Neural cell (in vitro differentiated cells): ENCODE measurements around the gene ITGA4. TPM values are rescaled to one million over a fixed set of nuclear protein-coding genes. Genes with fewer than 3 reads are reported as not detected.

ENCODE experiments used
- H2AFZ ChIP-seq: fragments of 200-600, 300-800 bp; sonication (generic), shearing (Covaris generic); 2 replicates; pipeline ENCODE4 v1.6.0; 2014; ENCODE audit warnings: low read depth, mild to moderate bottlenecking, antibody characterized with exemption, low read length, moderate library complexity
- H3F3A ChIP-seq: fragments of 200-600 bp; shearing (Covaris generic); 2 replicates; pipeline ENCODE4 v1.6.1; 2016; ENCODE audit warnings: mild to moderate bottlenecking, moderate library complexity, mixed read lengths, antibody characterized with exemption, low read length; ENCODE audit not compliant: insufficient read depth, poor library complexity, severe bottlenecking
- H3K27ac ChIP-seq: fragments of 200-600, 300-800 bp; sonication (generic), shearing (Covaris generic); 2 replicates; pipeline ENCODE4 v1.5.1; 2014; ENCODE audit warnings: mild to moderate bottlenecking, low read length, moderate library complexity
- H3K27me3 ChIP-seq: fragments of 300-800, 200-600 bp; sonication (generic), shearing (Covaris generic); 2 replicates; pipeline ENCODE4 v1.6.0; 2014; ENCODE audit warnings: mild to moderate bottlenecking, low read depth, low read length, moderate library complexity; ENCODE audit not compliant: insufficient read depth
- H3K36me3 ChIP-seq: fragments of 300-800, 200-600 bp; sonication (generic), shearing (Covaris generic); 2 replicates; pipeline ENCODE4 v1.5.1; 2014; ENCODE audit warnings: mild to moderate bottlenecking, antibody characterized with exemption, low read length, moderate library complexity; ENCODE audit not compliant: insufficient read depth
- H3K4me2 ChIP-seq: fragments of 300-800, 200-600 bp; sonication (generic), shearing (Covaris generic); 2 replicates; pipeline ENCODE4 v1.6.0; 2014; ENCODE audit warnings: mild to moderate bottlenecking, low read length
- H3K4me3 ChIP-seq: fragments of 300-800, 200-600 bp; sonication (generic), shearing (Covaris generic); 2 replicates; pipeline ENCODE4 v1.5.1; 2014; ENCODE audit warnings: mild to moderate bottlenecking, low read length, moderate library complexity
- H3K79me2 ChIP-seq: fragments of 200-600 bp; shearing (Covaris generic); replicated peaks from 2 replicates; pipeline ENCODE4 v1.6.0; 2014; ENCODE audit warnings: mild to moderate bottlenecking, low read length, moderate library complexity; ENCODE audit not compliant: insufficient read depth
- H3K9ac ChIP-seq: fragments of 300-800, 200-600 bp; sonication (generic), shearing (Covaris generic); 2 replicates; pipeline ENCODE4 v1.6.1; 2016; ENCODE audit warnings: mild to moderate bottlenecking, low read length, mixed read lengths
- H3K9me2 ChIP-seq: fragments of 200-600 bp; shearing (Covaris generic); 2 replicates; pipeline ENCODE4 v1.6.1; 2016; ENCODE audit warnings: mild to moderate bottlenecking, low read length, mixed read lengths; ENCODE audit not compliant: insufficient read depth
- H3K9me3 ChIP-seq: fragments of 200-600, 300-800 bp; sonication (generic), shearing (Covaris generic); 2 replicates; pipeline ENCODE4 v1.6.1; 2016; ENCODE audit warnings: mild to moderate bottlenecking, mixed run types, low read length, moderate library complexity, mixed read lengths
- H4K20me1 ChIP-seq: fragments of 200-600 bp; shearing (Covaris generic); 2 replicates; pipeline ENCODE4 v1.6.1; 2016; ENCODE audit warnings: mild to moderate bottlenecking, mixed run types; ENCODE audit not compliant: insufficient read depth
- CTCF ChIP-seq: fragments of 450-650 bp; IDR thresholded peaks from 2 replicates; pipeline ENCODE4 v1.5.1; 2014; ENCODE audit warnings: antibody characterized with exemption, mild to moderate bottlenecking, moderate library complexity; ENCODE audit not compliant: poor library complexity, severe bottlenecking
- EP300 ChIP-seq: fragments of 450-650 bp; conservative IDR thresholded peaks from 2 replicates; pipeline ENCODE4 v1.6.1; 2014; ENCODE audit warnings: antibody characterized with exemption, mild to moderate bottlenecking, moderate library complexity; ENCODE audit not compliant: poor library complexity, severe bottlenecking
- EZH2 ChIP-seq: fragments of 200-600, 300-800 bp; shearing (Covaris generic), sonication (generic); IDR thresholded peaks from 2 replicates; pipeline ENCODE4 v1.6.1; 2014; ENCODE audit warnings: antibody characterized with exemption, low read length, borderline replicate concordance, mild to moderate bottlenecking; ENCODE audit not compliant: insufficient read depth, poor library complexity, severe bottlenecking
- MXI1 ChIP-seq: fragments of 450-650 bp; conservative IDR thresholded peaks from 2 replicates; pipeline ENCODE4 v1.6.1; 2014; ENCODE audit warnings: antibody characterized with exemption, mild to moderate bottlenecking; ENCODE audit not compliant: poor library complexity, severe bottlenecking
- POLR2AphosphoS5 ChIP-seq: IDR thresholded peaks from 2 replicates; pipeline ENCODE4 v1.6.1; 2012
- RAD21 ChIP-seq: fragments of 450-650 bp; conservative IDR thresholded peaks from 2 replicates; pipeline ENCODE4 v1.6.1; 2014; ENCODE audit warnings: antibody characterized with exemption, mild to moderate bottlenecking, moderate library complexity
- REST ChIP-seq: IDR thresholded peaks from 2 replicates; pipeline ENCODE4 v1.6.1; 2012; ENCODE audit warnings: borderline replicate concordance
- SMC3 ChIP-seq: fragments of 450-650 bp; conservative IDR thresholded peaks from 2 replicates; pipeline ENCODE4 v1.6.1; 2014; ENCODE audit warnings: antibody characterized with exemption, mild to moderate bottlenecking, moderate library complexity; ENCODE audit not compliant: poor library complexity
- TAF1 ChIP-seq: IDR thresholded peaks from 2 replicates; pipeline ENCODE4 v1.6.1; 2012; ENCODE audit warnings: low read depth
- polyA plus RNA-seq: library from polyadenylated mRNA; depleted of rRNA; stranded (reverse); fragments of >200 nt; gene quantifications from 2 replicates; pipeline ENCODE4 v1.2.3, GENCODE V29; 2014

ITGA4 gene
- polyA plus RNA-seq, 1 donor from 2014 or later = 0.40 TPM

- Histone ChIP-seq H3K9me3 (no peaks in the 10 kb centered on the region), H3K27me3 (no peaks in the 10 kb centered on the region), H3K9ac (no peak overlapping the region), H3K36me3 (no peaks in the 10 kb centered on the region), H2AFZ (no peak overlapping the region), H3K9me2 (no peaks in the 10 kb centered on the region), H3K27ac (no peak overlapping the region), H3F3A (no peaks in the 10 kb centered on the region), H3K4me3 (no peak overlapping the region), H3K4me2 (no peak overlapping the region), H3K79me2 (no peaks in the 10 kb centered on the region), H4K20me1 (no peaks in the 10 kb centered on the region)
- TF ChIP-seq EP300 (no peak), RAD21 (no peak), CTCF (no peak), MXI1 (no peak), REST (no peak), POLR2AphosphoS5 (no peak), EZH2 (no peak), SMC3 (no peak), TAF1 (no peak)
These were observed 83.2 kb downstream of the ITGA4 start for GRCh38 chr2:181540421-181540820.

- H3K9me3 ChIP-seq = no peaks in the 10 kb centered on the region
- no peaks in the 10 kb centered on the region for H3K27me3 ChIP-seq
- H2AFZ ChIP-seq = no peak overlapping the region
These were observed 85.0 kb downstream of the ITGA4 start for GRCh38 chr2:181542170-181542569.

GRCh38 chr2:181546086-181546485, 88.9 kb downstream of the ITGA4 start:
- Histone ChIP-seq H3K9me3 (no peaks in the 10 kb centered on the region), H3K79me2 (no peaks in the 10 kb centered on the region), H3K27me3 (no peaks in the 10 kb centered on the region), H3K9ac (no peak overlapping the region), H3K9me2 (no peaks in the 10 kb centered on the region), H3K4me3 (no peak overlapping the region), H3K4me2 (no peak overlapping the region), H3K27ac (no peak overlapping the region), H3K36me3 (no peaks in the 10 kb centered on the region), H2AFZ (no peak overlapping the region), H4K20me1 (no peaks in the 10 kb centered on the region), H3F3A (no peaks in the 10 kb centered on the region)
- TF ChIP-seq MXI1 (no peak), REST (no peak), EP300 (no peak), SMC3 (no peak), RAD21 (no peak), CTCF (no peak), TAF1 (no peak), POLR2AphosphoS5 (no peak), EZH2 (no peak)

More at GRCh38 chr2:181542170-181542569, 85.0 kb downstream of the ITGA4 start:
- H3F3A ChIP-seq = no peaks in the 10 kb centered on the region
- H3K9me2 ChIP-seq = no peaks in the 10 kb centered on the region
- TF ChIP-seq SMC3 = no peak
- H3K79me2 ChIP-seq = no peaks in the 10 kb centered on the region
- H3K4me2 ChIP-seq = no peak overlapping the region
- no peak overlapping the region for H3K27ac ChIP-seq
- H4K20me1 ChIP-seq = no peaks in the 10 kb centered on the region
- no peak overlapping the region for H3K4me3 ChIP-seq
- no peak overlapping the region for H3K9ac ChIP-seq
- no peaks in the 10 kb centered on the region for H3K36me3 ChIP-seq
